ENCODE results near the gene LRRC15. TPM values are rescaled to one million over a fixed set of nuclear protein-coding genes. Genes with fewer than 3 reads are reported as not detected.

The LRRC15 gene
- total and polyA plus RNA-seq, 7 donors, result under 0.01 to 0.23 (median under 0.01) TPM; not detected in 2

GRCh38 chr3:194329583-194329965, 40.0 kb downstream of the LRRC15 start:
- Histone ChIP-seq H3K4me3 (no peak overlapping the region), H3K27ac (no peak overlapping the region), H3K36me3 (no peaks in the 10 kb centered on the region), H3K27me3 (peaks cover 0 to 14% (median 0%) of the 10 kb centered on the region in 3 donors), H3K9me3 (no peaks in the 10 kb centered on the region), H3K4me1 (peaks cover 0 to 21% (median 11%) of the 10 kb centered on the region in 4 donors)
- no peak for TF ChIP-seq POLR2AphosphoS5 (IDR thresholded peaks at IDR 0.05)
- no peak for TF ChIP-seq CTCF (IDR thresholded peaks at IDR 0.05)
- no peak for TF ChIP-seq EP300 (IDR thresholded peaks at IDR 0.05)
- TF ChIP-seq POLR2A (IDR thresholded peaks at IDR 0.05), result no peak
- WGBS, 2 donors, result 34 to 77% methylated on average over 7 of the region's 7 CpGs
- DNase-seq, result no peak
- intact Hi-C loops (cut with DNase I), result no loop called here

- Histone ChIP-seq H3K36me3 (no peaks in the 10 kb centered on the region), H3K27ac (no peak overlapping the region), H3K27me3 (peaks cover 0 to 14% (median 0%) of the 10 kb centered on the region in 3 donors), H3K4me1 (peaks cover 0 to 25% (median 15%) of the 10 kb centered on the region in 4 donors), H3K4me3 (no peak overlapping the region), H3K9me3 (no peaks in the 10 kb centered on the region)
- 83 to 89% methylated on average over 14 of the region's 14 CpGs for WGBS, 2 donors
- TF ChIP-seq POLR2A (IDR thresholded peaks at IDR 0.05), result no peak
- no peak for TF ChIP-seq POLR2AphosphoS5 (IDR thresholded peaks at IDR 0.05)
- TF ChIP-seq EP300 (IDR thresholded peaks at IDR 0.05), result no peak
- no peak for TF ChIP-seq CTCF (IDR thresholded peaks at IDR 0.05)
- intact Hi-C loops (cut with DNase I), result no loop called here
- DNase-seq, result no peak
Measured at GRCh38 chr3:194328942-194329582, 40.5 kb downstream of the LRRC15 start.

DNA sequence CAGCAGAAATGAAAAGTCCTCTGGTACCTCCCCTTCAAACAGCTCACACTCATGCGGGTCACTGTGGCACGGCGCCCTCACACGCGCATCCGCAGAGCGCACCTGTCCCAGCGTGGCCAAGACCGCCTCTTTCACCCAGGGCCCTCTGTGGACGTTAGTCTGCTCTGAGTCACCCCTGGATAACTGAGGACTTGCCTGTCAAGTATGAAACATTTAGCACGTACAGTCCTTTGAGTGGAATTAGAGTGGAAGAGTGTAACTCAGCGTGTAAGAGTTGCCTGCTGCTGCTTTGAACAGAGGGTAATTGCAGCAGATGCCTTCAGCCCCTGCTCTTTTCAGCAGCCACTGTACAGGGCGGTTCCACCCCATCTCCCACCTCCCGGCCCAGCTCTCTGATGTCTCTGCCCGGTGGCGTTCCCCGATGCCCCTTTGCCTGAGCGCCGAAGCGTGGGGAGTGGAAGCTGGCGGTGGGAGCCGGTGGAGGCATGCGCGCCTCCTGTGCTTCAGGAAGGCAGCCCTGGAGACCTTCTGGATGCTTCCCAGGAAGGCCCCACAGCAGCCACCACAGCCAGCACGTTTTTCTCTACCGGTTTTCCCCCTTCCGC, 41.4 kb downstream of the LRRC15 start:
- DNase-seq, result no peak
- Histone ChIP-seq H3K9me3 (no peaks in the 10 kb centered on the region), H3K27me3 (peaks cover 0 to 8% (median 0%) of the 10 kb centered on the region in 3 donors), H3K4me3 (no peak overlapping the region), H3K27ac (no peak overlapping the region), H3K4me1 (peaks cover 0 to 23% (median 17%) of the 10 kb centered on the region in 4 donors), H3K36me3 (no peaks in the 10 kb centered on the region)
- TF ChIP-seq POLR2AphosphoS5 (IDR thresholded peaks at IDR 0.05), result peak in 1 of 4 donors; percentile 12
- no peak for TF ChIP-seq EP300 (IDR thresholded peaks at IDR 0.05)
- intact Hi-C loops (cut with DNase I), result no loop called here
- WGBS, 2 donors, result 83% methylated on average over 27 of the region's 27 CpGs

GRCh38 chr3:194327218-194328052, 42.1 kb downstream of the LRRC15 start:
- intact Hi-C loops (cut with DNase I), result no loop called here
- DNase-seq, result no peak
- peaks cover 0 to 1% (median 0%) of the 10 kb centered on the region in 3 donors for H3K27me3 ChIP-seq
- H3K4me3 ChIP-seq, result no peak overlapping the region
- 93 to 96% methylated on average over 5 of the region's 5 CpGs for WGBS, 2 donors
- no peak overlapping the region for H3K27ac ChIP-seq
- no peaks in the 10 kb centered on the region for H3K36me3 ChIP-seq
- H3K4me1 ChIP-seq, result peaks cover 0 to 21% (median 17%) of the 10 kb centered on the region in 4 donors
- TF ChIP-seq CTCF (IDR thresholded peaks at IDR 0.05) (peak in 1 of 4 experiments; percentile 12), POLR2AphosphoS5 (IDR thresholded peaks at IDR 0.05) (no peak), POLR2A (IDR thresholded peaks at IDR 0.05) (no peak)
- H3K9me3 ChIP-seq, result no peaks in the 10 kb centered on the region

GRCh38 chr3:194326968-194327217, 42.6 kb downstream of the LRRC15 start:
- H3K36me3 ChIP-seq, result no peaks in the 10 kb centered on the region
- TF ChIP-seq EP300 (IDR thresholded peaks at IDR 0.05) (no peak), CTCF (IDR thresholded peaks at IDR 0.05) (no peak), POLR2A (IDR thresholded peaks at IDR 0.05) (no peak), POLR2AphosphoS5 (IDR thresholded peaks at IDR 0.05) (no peak)
- no peaks in the 10 kb centered on the region for H3K9me3 ChIP-seq
- no peak overlapping the region for H3K27ac ChIP-seq
- H3K4me3 ChIP-seq, result no peak overlapping the region
- H3K4me1 ChIP-seq, result peaks cover 0 to 21% (median 17%) of the 10 kb centered on the region in 4 donors
- no peak for DNase-seq
- intact Hi-C loops (cut with DNase I), result no loop called here
- 80 to 91% methylated on average over 2 of the region's 2 CpGs for WGBS, 2 donors
- no peaks in the 10 kb centered on the region for H3K27me3 ChIP-seq
